KMS-11 (cell line): ENCODE measurements around the gene IKZF4.

ENCODE experiments used
- H2AFZ ChIP-seq: fragments of 200-600 bp; sonication (generic); 2 replicates; pipeline ENCODE4 v1.6.1; 2016; ENCODE audit warnings: antibody characterized with exemption, mixed run types, low read depth
- H3K27ac ChIP-seq: fragments of 200-600 bp; sonication (generic); 2 replicates; pipeline ENCODE4 v1.6.1; 2016; ENCODE audit warnings: mild to moderate bottlenecking, mixed run types
- H3K27me3 ChIP-seq: fragments of 200-600 bp; sonication (generic); 2 replicates; pipeline ENCODE4 v1.6.1; 2017; ENCODE audit warnings: mild to moderate bottlenecking, low read depth, mixed run types, moderate library complexity; ENCODE audit not compliant: insufficient read depth
- H3K36me3 ChIP-seq: fragments of 200-600 bp; sonication (generic); 2 replicates; pipeline ENCODE4 v1.6.1; 2017; ENCODE audit warnings: mild to moderate bottlenecking, mixed run types; ENCODE audit not compliant: insufficient read depth
- H3K4me1 ChIP-seq: fragments of 200-600 bp; sonication (generic); 2 replicates; pipeline ENCODE4 v1.6.1; 2016; ENCODE audit warnings: mild to moderate bottlenecking, low read depth, mixed run types; ENCODE audit not compliant: poor library complexity, severe bottlenecking
- H3K4me2 ChIP-seq: fragments of 200-600 bp; sonication (generic); 2 replicates; pipeline ENCODE4 v1.7.0; 2016; ENCODE audit warnings: mild to moderate bottlenecking, mixed run types
- H3K4me3 ChIP-seq: fragments of 200-600 bp; sonication (generic); IDR thresholded peaks from 2 replicates; pipeline ENCODE4 v1.6.1; 2017; ENCODE audit warnings: low read depth, low read length, mixed read lengths; ENCODE audit not compliant: insufficient read depth
- H3K79me2 ChIP-seq: fragments of 200-600 bp; sonication (generic); 2 replicates; pipeline ENCODE4 v1.6.1; 2016; ENCODE audit warnings: low read depth, mixed run types; ENCODE audit not compliant: insufficient read depth
- H3K9ac ChIP-seq: fragments of 200-600 bp; sonication (generic); 2 replicates; pipeline ENCODE4 v1.6.1; 2016; ENCODE audit warnings: mild to moderate bottlenecking, mixed run types
- H4K20me1 ChIP-seq: fragments of 200-600 bp; sonication (generic); 2 replicates; pipeline ENCODE4 v1.6.1; 2016; ENCODE audit warnings: mild to moderate bottlenecking, mixed run types; ENCODE audit not compliant: insufficient read depth
- TF ChIP-seq, protein P1 (sequence below): fragments of 200-600 bp; sonication (generic); conservative IDR thresholded peaks from 2 replicates; pipeline ENCODE4 v1.6.1; 2017; ENCODE audit warnings: low read depth, mild to moderate bottlenecking, antibody characterized with exemption, low read length, moderate library complexity, mixed read lengths

IKZF4 gene

DNA sequence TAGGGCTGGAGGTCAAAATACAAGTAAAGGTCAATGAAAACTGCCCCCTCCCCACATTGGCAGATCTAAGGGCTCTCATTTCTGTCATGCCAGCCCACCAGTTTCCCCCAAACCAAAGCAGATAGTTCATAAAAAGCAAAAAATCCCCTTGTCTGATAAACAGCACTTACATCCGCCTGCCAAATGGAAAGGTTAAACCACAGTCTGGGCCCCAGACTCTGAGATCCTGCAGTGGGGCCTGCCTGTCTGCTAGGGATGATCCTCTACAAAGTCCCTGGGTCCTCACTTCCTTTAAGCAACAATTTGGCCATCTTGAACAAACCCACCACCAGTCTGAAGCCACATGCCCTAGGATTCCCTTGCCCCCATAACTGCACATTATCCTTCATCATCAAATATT is 11.1 kb downstream of the IKZF4 start:
- H3K36me3 ChIP-seq: no peaks in the 10 kb centered on the region
- H3K27ac ChIP-seq: no peak overlapping the region
- no peak overlapping the region for H3K4me3 ChIP-seq
- H4K20me1 ChIP-seq: no peaks in the 10 kb centered on the region
- H3K9ac ChIP-seq: no peak overlapping the region
- TF ChIP-seq, protein P1, sequence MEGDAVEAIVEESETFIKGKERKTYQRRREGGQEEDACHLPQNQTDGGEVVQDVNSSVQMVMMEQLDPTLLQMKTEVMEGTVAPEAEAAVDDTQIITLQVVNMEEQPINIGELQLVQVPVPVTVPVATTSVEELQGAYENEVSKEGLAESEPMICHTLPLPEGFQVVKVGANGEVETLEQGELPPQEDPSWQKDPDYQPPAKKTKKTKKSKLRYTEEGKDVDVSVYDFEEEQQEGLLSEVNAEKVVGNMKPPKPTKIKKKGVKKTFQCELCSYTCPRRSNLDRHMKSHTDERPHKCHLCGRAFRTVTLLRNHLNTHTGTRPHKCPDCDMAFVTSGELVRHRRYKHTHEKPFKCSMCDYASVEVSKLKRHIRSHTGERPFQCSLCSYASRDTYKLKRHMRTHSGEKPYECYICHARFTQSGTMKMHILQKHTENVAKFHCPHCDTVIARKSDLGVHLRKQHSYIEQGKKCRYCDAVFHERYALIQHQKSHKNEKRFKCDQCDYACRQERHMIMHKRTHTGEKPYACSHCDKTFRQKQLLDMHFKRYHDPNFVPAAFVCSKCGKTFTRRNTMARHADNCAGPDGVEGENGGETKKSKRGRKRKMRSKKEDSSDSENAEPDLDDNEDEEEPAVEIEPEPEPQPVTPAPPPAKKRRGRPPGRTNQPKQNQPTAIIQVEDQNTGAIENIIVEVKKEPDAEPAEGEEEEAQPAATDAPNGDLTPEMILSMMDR: no peak
- no peak overlapping the region for H3K4me2 ChIP-seq
- no peaks in the 10 kb centered on the region for H3K4me1 ChIP-seq
- H2AFZ ChIP-seq: no peak overlapping the region
- no peaks in the 10 kb centered on the region for H3K79me2 ChIP-seq
- no peaks in the 10 kb centered on the region for H3K27me3 ChIP-seq

DNA sequence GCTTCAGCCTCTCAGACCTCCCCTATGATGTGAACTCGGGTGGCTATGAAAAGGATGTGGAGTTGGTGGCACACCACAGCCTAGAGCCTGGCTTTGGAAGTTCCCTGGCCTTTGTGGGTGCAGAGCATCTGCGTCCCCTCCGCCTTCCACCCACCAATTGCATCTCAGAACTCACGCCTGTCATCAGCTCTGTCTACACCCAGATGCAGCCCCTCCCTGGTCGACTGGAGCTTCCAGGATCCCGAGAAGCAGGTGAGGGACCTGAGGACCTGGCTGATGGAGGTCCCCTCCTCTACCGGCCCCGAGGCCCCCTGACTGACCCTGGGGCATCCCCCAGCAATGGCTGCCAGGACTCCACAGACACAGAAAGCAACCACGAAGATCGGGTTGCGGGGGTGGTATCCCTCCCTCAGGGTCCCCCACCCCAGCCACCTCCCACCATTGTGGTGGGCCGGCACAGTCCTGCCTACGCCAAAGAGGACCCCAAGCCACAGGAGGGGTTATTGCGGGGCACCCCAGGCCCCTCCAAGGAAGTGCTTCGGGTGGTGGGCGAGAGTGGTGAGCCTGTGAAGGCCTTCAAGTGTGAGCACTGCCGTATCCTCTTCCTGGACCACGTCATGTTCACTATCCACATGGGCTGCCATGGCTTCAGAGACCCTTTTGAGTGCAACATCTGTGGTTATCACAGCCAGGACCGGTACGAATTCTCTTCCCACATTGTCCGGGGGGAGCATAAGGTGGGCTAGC is 13.9 kb downstream of the IKZF4 start:
- Histone ChIP-seq H3K27me3 (no peaks in the 10 kb centered on the region), H3K4me1 (peaks cover 4% of the 10 kb centered on the region), H3K4me3 (no peak overlapping the region), H3K9ac (no peak overlapping the region), H3K27ac (no peak overlapping the region), H4K20me1 (no peaks in the 10 kb centered on the region), H2AFZ (no peak overlapping the region), H3K4me2 (no peak overlapping the region), H3K79me2 (no peaks in the 10 kb centered on the region), H3K36me3 (no peaks in the 10 kb centered on the region)
- TF ChIP-seq, protein P1: no peak

DNA sequence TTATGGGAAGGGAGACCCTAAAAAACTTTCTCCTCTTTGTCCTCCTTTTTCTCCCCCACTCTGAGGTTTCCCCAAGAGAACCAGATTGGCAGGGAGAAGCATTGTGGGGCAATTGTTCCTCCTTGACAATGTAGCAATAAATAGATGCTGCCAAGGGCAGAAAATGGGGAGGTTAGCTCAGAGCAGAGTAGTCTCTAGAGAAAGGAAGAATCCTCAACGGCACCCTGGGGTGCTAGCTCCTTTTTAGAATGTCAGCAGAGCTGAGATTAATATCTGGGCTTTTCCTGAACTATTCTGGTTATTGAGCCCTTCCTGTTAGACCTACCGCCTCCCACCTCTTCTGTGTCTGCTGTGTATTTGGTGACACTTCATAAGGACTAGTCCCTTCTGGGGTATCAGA is 16.3 kb downstream of the IKZF4 start:
- Histone ChIP-seq H3K79me2 (peaks cover 4% of the 10 kb centered on the region), H3K27me3 (no peaks in the 10 kb centered on the region), H3K4me2 (no peak overlapping the region), H3K4me1 (peaks cover 12% of the 10 kb centered on the region), H3K27ac (no peak overlapping the region), H3K9ac (no peak overlapping the region), H3K4me3 (no peak overlapping the region), H4K20me1 (no peaks in the 10 kb centered on the region), H3K36me3 (no peaks in the 10 kb centered on the region), H2AFZ (no peak overlapping the region)
- TF ChIP-seq, protein P1: no peak

DNA sequence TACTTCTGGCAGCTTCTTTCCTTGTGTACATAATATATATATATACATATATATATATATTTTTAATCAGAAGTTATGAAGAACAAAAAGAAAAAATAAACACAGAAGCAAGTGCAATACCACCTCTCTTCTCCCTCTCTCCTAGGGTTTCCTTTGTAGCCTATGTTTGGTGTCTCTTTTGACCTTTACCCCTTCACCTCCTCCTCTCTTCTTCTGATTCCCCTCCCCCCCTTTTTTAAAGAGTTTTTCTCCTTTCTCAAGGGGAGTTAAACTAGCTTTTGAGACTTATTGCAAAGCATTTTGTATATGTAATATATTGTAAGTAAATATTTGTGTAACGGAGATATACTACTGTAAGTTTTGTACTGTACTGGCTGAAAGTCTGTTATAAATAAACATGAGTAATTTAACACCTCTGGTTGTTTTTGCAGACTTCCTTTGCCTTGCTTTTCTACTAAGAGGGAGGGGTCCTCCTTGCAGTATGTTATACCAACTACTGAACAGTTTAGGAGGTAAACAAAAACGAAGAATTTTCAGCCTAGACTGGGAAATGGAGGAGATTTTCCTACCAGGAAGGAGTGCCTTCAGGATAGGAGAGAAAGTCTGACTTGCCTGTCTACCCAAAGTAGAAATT is 17.3 kb downstream of the IKZF4 start:
- peaks cover 14% of the 10 kb centered on the region for H3K79me2 ChIP-seq
- no peak overlapping the region for H2AFZ ChIP-seq
- H3K27ac ChIP-seq: no peak overlapping the region
- no peak overlapping the region for H3K4me3 ChIP-seq
- TF ChIP-seq, protein P1: no peak
- H3K4me1 ChIP-seq: peaks cover 18% of the 10 kb centered on the region
- H3K27me3 ChIP-seq: no peaks in the 10 kb centered on the region
- peaks cover 5% of the 10 kb centered on the region; the same call in 1 of the 2 replicates for H4K20me1 ChIP-seq
- no peak overlapping the region for H3K9ac ChIP-seq
- H3K36me3 ChIP-seq: peaks cover 7% of the 10 kb centered on the region; the same call in 1 of the 2 replicates
- H3K4me2 ChIP-seq: no peak overlapping the region
